Midbrain (tissue), 1 donor: ENCODE measurements around the gene SHISA3.
"Not testable (repeated sequence)": the region's sequence is repeated elsewhere in the genome, so short reads cannot be mapped to it uniquely, and the experiment has no call there.

Experiments
- DNase-seq: peaks from one replicate; lab custom pipeline; 2025; lab: John Stamatoyannopoulos, UW

The SHISA3 gene

GRCh38 chr4:42396752-42397634 is at the start of gene SHISA3:
TSS of gene SHISA3 (plus strand) at chr4:42397488. CDS start at chr4:42398057, 569 bp downstream.
- no peak for DNase-seq

GRCh38 chr4:42348247-42348646 is 49.0 kb upstream of the SHISA3 start:
- no peak for DNase-seq

GRCh38 chr4:42348692-42349091 is 48.6 kb upstream of the SHISA3 start:
- no peak for DNase-seq

- DNase-seq, result no peak
Observed at GRCh38 chr4:42350611-42351182, 46.6 kb upstream of the SHISA3 start.

GRCh38 chr4:42352049-42352448 is 45.2 kb upstream of the SHISA3 start:
- no peak for DNase-seq

GRCh38 chr4:42357325-42357724 is 40.0 kb upstream of the SHISA3 start:
- no peak for DNase-seq

- no peak for DNase-seq
Observed at GRCh38 chr4:42359711-42360110, 37.6 kb upstream of the SHISA3 start.

GRCh38 chr4:42360256-42360669 is 37.0 kb upstream of the SHISA3 start:
- DNase-seq, result no peak

GRCh38 chr4:42361456-42361855 is 35.8 kb upstream of the SHISA3 start:
- DNase-seq, result no peak

GRCh38 chr4:42362591-42362990 is 34.7 kb upstream of the SHISA3 start:
- DNase-seq, result no peak

- no peak for DNase-seq
Observed at GRCh38 chr4:42363614-42364013, 33.7 kb upstream of the SHISA3 start.

GRCh38 chr4:42364266-42365053 is 32.8 kb upstream of the SHISA3 start:
- no peak for DNase-seq

- no peak for DNase-seq
Observed at GRCh38 chr4:42366959-42367358, 30.3 kb upstream of the SHISA3 start.

- no peak for DNase-seq
Observed at GRCh38 chr4:42369489-42369888, 27.8 kb upstream of the SHISA3 start.

GRCh38 chr4:42371305-42372252 is 25.7 kb upstream of the SHISA3 start:
- peak; percentile 28 for DNase-seq

GRCh38 chr4:42372303-42372702 is 25.0 kb upstream of the SHISA3 start:
- DNase-seq, result not testable (repeated sequence)

GRCh38 chr4:42377497-42377896 is 19.8 kb upstream of the SHISA3 start:
- no peak for DNase-seq

GRCh38 chr4:42381666-42382065 is 15.6 kb upstream of the SHISA3 start:
- no peak for DNase-seq

- no peak for DNase-seq
Observed at GRCh38 chr4:42385516-42385915, 11.8 kb upstream of the SHISA3 start.

- no peak for DNase-seq
Observed at GRCh38 chr4:42390622-42391354, 6.5 kb upstream of the SHISA3 start.

GRCh38 chr4:42391355-42391664 is 6.0 kb upstream of the SHISA3 start:
- no peak for DNase-seq
